HCT116 (cell line): ENCODE measurements around the gene MROH8. TPM values are rescaled to one million over a fixed set of nuclear protein-coding genes. Genes with fewer than 3 reads are reported as not detected.

Experiments used
- ATAC-seq: fragments of 200-7000 bp; cut with Tn5 transposase; 2 replicates; pipeline ENCODE4 v1.9.1; 2020; ENCODE audit warnings: mild to moderate bottlenecking, moderate library complexity
- BruUV-seq: library from RNA; stranded (reverse); fragments of 400-500 nt; replicated peaks from 2 replicates; lab custom pipeline; 2021; lab: Mats Ljungman, UMichigan
- CTCF ChIA-PET: fragments of 300-600 bp; sonication (Branson Sonifier 250); formaldehyde crosslinking; loops from one replicate; lab custom pipeline; 2021; ENCODE audit warnings: antibody characterized with exemption; lab: Charles Lee
- POLR2A ChIA-PET: fragments of 300-600, 350-600 bp; sonication (Branson Sonifier 250); formaldehyde crosslinking; loops from one replicate; lab custom pipeline; 2021; ENCODE audit warnings: antibody characterized with exemption; lab: Charles Lee
- RAD21 ChIA-PET, 2 experiments: fragments of 300-600 bp; sonication (Branson Sonifier 250); formaldehyde crosslinking; loops; one replicate each; lab custom pipeline; 2023; ENCODE audit warnings: low total read pairs in 2 of 2; ENCODE audit not compliant: uncharacterized antibody in 2 of 2, unreplicated experiment in 2 of 2, low non-redundant PET in 1 of 2; lab: Charles Lee
- DNase-seq: peaks from one replicate; pipeline ENCODE4 v3.0.0-alpha.2; 2010; ENCODE audit warnings: low read depth, low spot score
- H2AFZ ChIP-seq: fragments of 200-600 bp; shearing (Covaris generic), sonication (generic); 2 replicates; pipeline ENCODE4 v1.6.1; 2017; ENCODE audit warnings: low read depth, mixed run types, mixed read lengths, antibody characterized with exemption, low read length; ENCODE audit not compliant: poor library complexity, severe bottlenecking
- H3K27ac ChIP-seq: 2 replicates; pipeline ENCODE4 v1.5.1; 2012; ENCODE audit warnings: low read depth, low read length
- H3K27me3 ChIP-seq: fragments of 200-600 bp; sonication (generic); 2 replicates; pipeline ENCODE4 v1.6.1; 2016; ENCODE audit warnings: mixed run types, low read length, mixed read lengths; ENCODE audit not compliant: insufficient read depth
- H3K36me3 ChIP-seq, 2 experiments: fragments of 200-500 bp in 1 of 2; fragments of 200-600 bp in 1 of 2; sonication (Bioruptor generic) in 1 of 2; sonication (generic) in 1 of 2; 2 replicates each; pipeline versions ENCODE4 v1.5.1 to v1.6.1; 2014 to 2016; ENCODE audit warnings: low read length in 2 of 2, inconsistent platforms in 1 of 2, mixed read lengths in 1 of 2, mixed run types in 1 of 2; ENCODE audit not compliant: insufficient read depth in 2 of 2, control insufficient read depth in 1 of 2
- H3K4me1 ChIP-seq, 2 experiments: fragments of 200-600 bp in 1 of 2; sonication (generic) in 1 of 2; 2 replicates each; pipeline versions ENCODE4 v1.5.1 to v1.6.1; 2012 to 2017; ENCODE audit warnings: low read length in 2 of 2, inconsistent platforms in 1 of 2, mild to moderate bottlenecking in 1 of 2, mixed read lengths in 1 of 2, mixed run types in 1 of 2, moderate library complexity in 1 of 2; ENCODE audit not compliant: insufficient read depth in 2 of 2, control insufficient read depth in 1 of 2
- H3K4me2 ChIP-seq: fragments of 200-600 bp; sonication (generic); 2 replicates; pipeline ENCODE4 v1.6.1; 2017; ENCODE audit warnings: mixed run types, low read length, mixed read lengths
- H3K4me3 ChIP-seq, 2 experiments: fragments of 200-600 bp in 1 of 2; sonication (generic) in 1 of 2; replicated peaks in 1 of 2; 2 replicates each; pipeline ENCODE4 v1.5.1; 2011 to 2016; ENCODE audit warnings: low read length in 2 of 2, control low read depth in 1 of 2, low read depth in 1 of 2, mild to moderate bottlenecking in 1 of 2, mixed read lengths in 1 of 2, mixed run types in 1 of 2
- H3K79me2 ChIP-seq: fragments of 200-600 bp; sonication (generic); 2 replicates; pipeline ENCODE4 v1.6.1; 2017; ENCODE audit warnings: mild to moderate bottlenecking, mixed run types, low read length, moderate library complexity, mixed read lengths; ENCODE audit not compliant: insufficient read depth
- H3K9ac ChIP-seq: fragments of 200-600 bp; sonication (generic); 2 replicates; pipeline ENCODE4 v1.6.1; 2016; ENCODE audit warnings: low read length, mixed read lengths
- H3K9me2 ChIP-seq: fragments of 200-600 bp; sonication (generic), shearing (Covaris generic); 2 replicates; pipeline ENCODE4 v1.6.1; 2017; ENCODE audit warnings: mixed run types, mild to moderate bottlenecking, moderate library complexity; ENCODE audit not compliant: insufficient read depth
- H3K9me3 ChIP-seq, 2 experiments: fragments of 200-500 bp in 1 of 2; fragments of 200-600 bp in 1 of 2; sonication (Bioruptor generic) in 1 of 2; sonication (generic) in 1 of 2; 2 replicates each; pipeline ENCODE4 v1.6.1; 2014 to 2017; ENCODE audit warnings: low read length in 2 of 2, mixed read lengths in 2 of 2, inconsistent platforms in 1 of 2, low read depth in 1 of 2, mild to moderate bottlenecking in 1 of 2, mixed run types in 1 of 2, moderate library complexity in 1 of 2; ENCODE audit not compliant: control insufficient read depth in 1 of 2, insufficient read depth in 1 of 2
- H4K20me1 ChIP-seq: fragments of 200-600 bp; sonication (generic), shearing (Covaris generic); 2 replicates; pipeline ENCODE4 v1.6.1; 2017; ENCODE audit warnings: mixed run types, mild to moderate bottlenecking, moderate library complexity; ENCODE audit not compliant: insufficient read depth
- CBX3 ChIP-seq: IDR thresholded peaks from 2 replicates; pipeline ENCODE4 v1.6.1; 2012; ENCODE audit warnings: low read depth
- JUND ChIP-seq: IDR thresholded peaks from 2 replicates; pipeline ENCODE4 v1.6.1; 2012
- POLR2A ChIP-seq: IDR thresholded peaks from 2 replicates; pipeline ENCODE4 v1.7.0; 2011; ENCODE audit warnings: borderline replicate concordance; ENCODE audit not compliant: insufficient read depth, insufficient read length; ENCODE audit errors: extremely low read depth
- RAD21 ChIP-seq: IDR thresholded peaks from 2 replicates; pipeline ENCODE4 v1.6.1; 2012; ENCODE audit warnings: low read depth, mild to moderate bottlenecking
- REST ChIP-seq: IDR thresholded peaks from 2 replicates; pipeline ENCODE4 v1.6.1; 2012; ENCODE audit warnings: low read depth
- TCF7L2 ChIP-seq: IDR thresholded peaks from 2 replicates; pipeline ENCODE4 v1.7.0; 2011; ENCODE audit warnings: borderline replicate concordance, inconsistent platforms; ENCODE audit not compliant: insufficient read depth, insufficient read length; ENCODE audit errors: extremely low read depth
- YY1 ChIP-seq: IDR thresholded peaks from 2 replicates; pipeline ENCODE4 v1.6.1; 2011; ENCODE audit warnings: low read length, low read depth, moderate library complexity, mild to moderate bottlenecking; ENCODE audit not compliant: insufficient replicate concordance; ENCODE audit errors: extremely low read depth
- ZNF274 ChIP-seq: fragments of 200-500 bp; sonication (Bioruptor generic); IDR thresholded peaks from 2 replicates; pipeline ENCODE4 v1.6.1; 2014; ENCODE audit warnings: mild to moderate bottlenecking, low read depth, low read length, inconsistent platforms
- intact Hi-C: fragments of 100-400 bp; cut with micrococcal nuclease; formaldehyde crosslinking; loops from 2 replicates; pipeline ENCODE4 v1.10.0; 2022
- total RNA-seq: library from RNA; stranded (reverse); gene quantifications from one replicate; pipeline ENCODE4 v1.2.1, GENCODE V29; 2021; ENCODE audit not compliant: unreplicated experiment

MROH8 gene
- total RNA-seq, 1 experiment from 2014 or later, result 0.79 TPM

- Histone ChIP-seq H3K79me2 (peaks cover 3% of the 10 kb centered on the region; the same call in 1 of the 2 replicates), H3K9ac (no peak overlapping the region), H3K36me3 (peaks cover 73 to 82% of the 10 kb centered on the region in 2 experiments), H3K4me3 (no peak overlapping the region), H3K4me2 (no peak overlapping the region), H3K9me3 (no peaks in the 10 kb centered on the region), H3K4me1 (no peaks in the 10 kb centered on the region), H3K27ac (no peak overlapping the region), H2AFZ (no peak overlapping the region), H3K27me3 (no peaks in the 10 kb centered on the region), H4K20me1 (peaks cover 4% of the 10 kb centered on the region; the same call in 1 of the 2 replicates), H3K9me2 (no peaks in the 10 kb centered on the region)
- ChIA-PET RAD21 (no interaction called here), CTCF (no interaction called here), POLR2A (no interaction called here)
- ATAC-seq (no peak), DNase-seq (no peak)
- intact Hi-C loops, result no loop called here
- BruUV-seq, result no TSS peak
- TF ChIP-seq TCF7L2, result no peak
- no peak for TF ChIP-seq ZNF274
- no peak for TF ChIP-seq CBX3
- TF ChIP-seq REST, result no peak
- no peak for TF ChIP-seq YY1
- TF ChIP-seq JUND, result no peak
- no peak for TF ChIP-seq RAD21
- TF ChIP-seq POLR2A, result no peak
Measured at GRCh38 chr20:37226889-37227288, 47.5 kb upstream of the MROH8 start.
